Neural cell (in vitro differentiated cells): ENCODE data around the gene INPP5A.

ENCODE experiments used
- EP300 ChIP-seq: fragments of 450-650 bp; conservative IDR thresholded peaks from 2 replicates; pipeline ENCODE4 v1.6.1; 2014; ENCODE audit warnings: antibody characterized with exemption, mild to moderate bottlenecking, moderate library complexity; ENCODE audit not compliant: poor library complexity, severe bottlenecking
- EZH2 ChIP-seq: fragments of 200-600, 300-800 bp; shearing (Covaris generic), sonication (generic); IDR thresholded peaks from 2 replicates; pipeline ENCODE4 v1.6.1; 2014; ENCODE audit warnings: antibody characterized with exemption, low read length, borderline replicate concordance, mild to moderate bottlenecking; ENCODE audit not compliant: insufficient read depth, poor library complexity, severe bottlenecking
- MXI1 ChIP-seq: fragments of 450-650 bp; conservative IDR thresholded peaks from 2 replicates; pipeline ENCODE4 v1.6.1; 2014; ENCODE audit warnings: antibody characterized with exemption, mild to moderate bottlenecking; ENCODE audit not compliant: poor library complexity, severe bottlenecking
- POLR2AphosphoS5 ChIP-seq: IDR thresholded peaks from 2 replicates; pipeline ENCODE4 v1.6.1; 2012
- RAD21 ChIP-seq: fragments of 450-650 bp; conservative IDR thresholded peaks from 2 replicates; pipeline ENCODE4 v1.6.1; 2014; ENCODE audit warnings: antibody characterized with exemption, mild to moderate bottlenecking, moderate library complexity
- SMC3 ChIP-seq: fragments of 450-650 bp; conservative IDR thresholded peaks from 2 replicates; pipeline ENCODE4 v1.6.1; 2014; ENCODE audit warnings: antibody characterized with exemption, mild to moderate bottlenecking, moderate library complexity; ENCODE audit not compliant: poor library complexity
- TAF1 ChIP-seq: IDR thresholded peaks from 2 replicates; pipeline ENCODE4 v1.6.1; 2012; ENCODE audit warnings: low read depth
- TF ChIP-seq, protein P1 (sequence below): fragments of 450-650 bp; IDR thresholded peaks from 2 replicates; pipeline ENCODE4 v1.5.1; 2014; ENCODE audit warnings: antibody characterized with exemption, mild to moderate bottlenecking, moderate library complexity; ENCODE audit not compliant: poor library complexity, severe bottlenecking
- TF ChIP-seq, protein P2 (sequence below): IDR thresholded peaks from 2 replicates; pipeline ENCODE4 v1.6.1; 2012; ENCODE audit warnings: borderline replicate concordance

DNA sequence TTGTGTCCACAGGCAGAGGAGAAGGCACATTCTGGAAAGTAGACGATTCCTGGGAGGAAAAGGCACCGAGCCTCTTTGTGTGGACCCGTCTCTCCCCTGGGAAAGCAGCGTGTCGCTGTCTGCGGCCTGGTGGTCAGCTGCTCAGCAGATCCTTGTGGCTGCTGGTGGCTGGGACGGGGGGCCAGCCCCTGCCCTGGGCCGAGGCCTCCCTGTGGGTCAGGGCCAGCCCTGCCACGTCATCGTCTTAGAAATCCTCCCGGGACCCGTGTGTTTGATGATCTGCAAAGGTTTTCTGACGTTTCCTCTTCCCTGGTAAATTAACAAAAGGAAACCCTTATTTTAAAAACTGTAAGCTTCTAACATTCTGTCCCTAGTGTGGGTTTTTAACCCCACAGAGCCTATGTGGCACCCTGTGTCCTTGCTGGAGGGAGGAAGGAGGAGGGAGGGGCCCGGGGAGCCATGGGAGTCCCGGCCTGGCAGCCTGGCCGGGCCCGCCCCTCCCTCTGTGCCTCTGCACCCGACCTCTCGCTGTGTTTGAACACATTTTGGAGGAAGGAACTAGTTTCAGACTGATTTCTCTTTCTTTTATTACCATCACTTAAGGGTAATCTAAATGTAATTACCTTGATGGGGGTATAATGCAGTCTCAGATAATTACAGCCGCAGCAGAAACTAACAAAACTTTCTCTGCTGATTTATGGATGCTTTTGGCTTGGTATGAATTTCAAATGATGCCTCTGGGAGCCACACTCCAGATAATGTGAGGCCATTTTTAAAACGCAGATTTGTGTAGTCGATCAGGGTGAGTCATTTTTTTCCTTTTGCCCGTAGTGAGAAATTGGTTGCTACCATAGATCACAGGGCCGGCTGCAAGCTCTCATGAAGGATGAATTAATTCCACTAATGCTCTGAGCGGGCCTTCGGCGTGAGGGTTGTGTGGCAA, 162.8 kb downstream of the INPP5A start:
- TF ChIP-seq TAF1: no peak
- TF ChIP-seq EP300: no peak
- TF ChIP-seq, protein P1, sequence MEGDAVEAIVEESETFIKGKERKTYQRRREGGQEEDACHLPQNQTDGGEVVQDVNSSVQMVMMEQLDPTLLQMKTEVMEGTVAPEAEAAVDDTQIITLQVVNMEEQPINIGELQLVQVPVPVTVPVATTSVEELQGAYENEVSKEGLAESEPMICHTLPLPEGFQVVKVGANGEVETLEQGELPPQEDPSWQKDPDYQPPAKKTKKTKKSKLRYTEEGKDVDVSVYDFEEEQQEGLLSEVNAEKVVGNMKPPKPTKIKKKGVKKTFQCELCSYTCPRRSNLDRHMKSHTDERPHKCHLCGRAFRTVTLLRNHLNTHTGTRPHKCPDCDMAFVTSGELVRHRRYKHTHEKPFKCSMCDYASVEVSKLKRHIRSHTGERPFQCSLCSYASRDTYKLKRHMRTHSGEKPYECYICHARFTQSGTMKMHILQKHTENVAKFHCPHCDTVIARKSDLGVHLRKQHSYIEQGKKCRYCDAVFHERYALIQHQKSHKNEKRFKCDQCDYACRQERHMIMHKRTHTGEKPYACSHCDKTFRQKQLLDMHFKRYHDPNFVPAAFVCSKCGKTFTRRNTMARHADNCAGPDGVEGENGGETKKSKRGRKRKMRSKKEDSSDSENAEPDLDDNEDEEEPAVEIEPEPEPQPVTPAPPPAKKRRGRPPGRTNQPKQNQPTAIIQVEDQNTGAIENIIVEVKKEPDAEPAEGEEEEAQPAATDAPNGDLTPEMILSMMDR: no peak
- TF ChIP-seq EZH2: no peak
- TF ChIP-seq POLR2AphosphoS5: no peak
- TF ChIP-seq, protein P2, sequence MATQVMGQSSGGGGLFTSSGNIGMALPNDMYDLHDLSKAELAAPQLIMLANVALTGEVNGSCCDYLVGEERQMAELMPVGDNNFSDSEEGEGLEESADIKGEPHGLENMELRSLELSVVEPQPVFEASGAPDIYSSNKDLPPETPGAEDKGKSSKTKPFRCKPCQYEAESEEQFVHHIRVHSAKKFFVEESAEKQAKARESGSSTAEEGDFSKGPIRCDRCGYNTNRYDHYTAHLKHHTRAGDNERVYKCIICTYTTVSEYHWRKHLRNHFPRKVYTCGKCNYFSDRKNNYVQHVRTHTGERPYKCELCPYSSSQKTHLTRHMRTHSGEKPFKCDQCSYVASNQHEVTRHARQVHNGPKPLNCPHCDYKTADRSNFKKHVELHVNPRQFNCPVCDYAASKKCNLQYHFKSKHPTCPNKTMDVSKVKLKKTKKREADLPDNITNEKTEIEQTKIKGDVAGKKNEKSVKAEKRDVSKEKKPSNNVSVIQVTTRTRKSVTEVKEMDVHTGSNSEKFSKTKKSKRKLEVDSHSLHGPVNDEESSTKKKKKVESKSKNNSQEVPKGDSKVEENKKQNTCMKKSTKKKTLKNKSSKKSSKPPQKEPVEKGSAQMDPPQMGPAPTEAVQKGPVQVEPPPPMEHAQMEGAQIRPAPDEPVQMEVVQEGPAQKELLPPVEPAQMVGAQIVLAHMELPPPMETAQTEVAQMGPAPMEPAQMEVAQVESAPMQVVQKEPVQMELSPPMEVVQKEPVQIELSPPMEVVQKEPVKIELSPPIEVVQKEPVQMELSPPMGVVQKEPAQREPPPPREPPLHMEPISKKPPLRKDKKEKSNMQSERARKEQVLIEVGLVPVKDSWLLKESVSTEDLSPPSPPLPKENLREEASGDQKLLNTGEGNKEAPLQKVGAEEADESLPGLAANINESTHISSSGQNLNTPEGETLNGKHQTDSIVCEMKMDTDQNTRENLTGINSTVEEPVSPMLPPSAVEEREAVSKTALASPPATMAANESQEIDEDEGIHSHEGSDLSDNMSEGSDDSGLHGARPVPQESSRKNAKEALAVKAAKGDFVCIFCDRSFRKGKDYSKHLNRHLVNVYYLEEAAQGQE: no peak
- TF ChIP-seq SMC3: no peak
- no peak for TF ChIP-seq RAD21
- TF ChIP-seq MXI1: no peak
